ENCODE results near the gene SHB.

The SHB gene

DNA sequence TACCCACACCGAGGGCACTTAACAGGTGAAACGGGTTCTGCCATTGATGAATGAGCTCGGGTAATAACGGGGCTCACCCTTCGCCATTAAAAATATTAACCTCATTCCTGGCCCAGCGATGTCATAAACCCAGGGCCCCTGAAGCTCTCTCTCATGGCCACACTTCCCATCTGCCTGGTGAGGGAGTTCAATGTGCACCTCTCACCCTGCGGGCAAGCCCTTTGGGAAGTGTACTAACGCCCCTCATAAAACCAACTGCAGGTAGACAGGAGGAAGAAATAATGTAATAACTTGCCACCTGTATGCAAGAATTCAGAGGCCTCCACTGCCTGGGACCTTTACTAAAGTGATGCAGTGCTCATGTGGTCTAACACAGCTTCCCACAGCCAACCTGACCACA, 35.1 kb downstream of the SHB start:
- H3K4me3 ChIP-seq (ENCODE audit: low read length), result no peak overlapping the region
- H3K9ac ChIP-seq (ENCODE audit: low read length), result no peak overlapping the region
- no peak overlapping the region for H3K4me2 ChIP-seq (ENCODE audit: low read length)
- no peak overlapping the region for H3K56ac ChIP-seq (ENCODE audit: low read length)
- no peaks in the 10 kb centered on the region for H3K27me3 ChIP-seq (ENCODE audit: insufficient read depth, low read length, poor library complexity)
- no peak overlapping the region for H4K5ac ChIP-seq (ENCODE audit: low read length)
- H2AK5ac ChIP-seq (ENCODE audit: low read length), result no peak overlapping the region
- peaks cover 43% of the 10 kb centered on the region for H3K79me1 ChIP-seq (ENCODE audit: low read length)
- no peak overlapping the region for H3K23ac ChIP-seq (ENCODE audit: low read length)
- no peak overlapping the region for H3K18ac ChIP-seq (ENCODE audit: low read length)
- DNase-seq, result no peak
- peaks cover 11% of the 10 kb centered on the region for H3K4me1 ChIP-seq (ENCODE audit: control insufficient read depth, low read depth, low read length)
- H2BK120ac ChIP-seq (ENCODE audit: low read depth, low read length), result no peak overlapping the region
- H3K79me2 ChIP-seq (ENCODE audit: control insufficient read depth, insufficient read depth, low read length), result peaks cover 89% of the 10 kb centered on the region
- H2BK15ac ChIP-seq (replicated peaks; ENCODE audit: low read depth), result no peak overlapping the region
- no peak overlapping the region for H2BK5ac ChIP-seq (ENCODE audit: low read length)
- no peaks in the 10 kb centered on the region for H3K36me3 ChIP-seq (ENCODE audit: control insufficient read depth, insufficient read depth, low read length)
- H3K27ac ChIP-seq (ENCODE audit: low read depth, low read length), result no peak overlapping the region
- WGBS (ENCODE audit: extremely low coverage, insufficient coverage, low lambda C conversion rate), result no CpG with 5 or more reads among the region's 8 CpGs
- no peak overlapping the region for H3K4ac ChIP-seq (ENCODE audit: low read depth, low read length)
- H4K8ac ChIP-seq (ENCODE audit: low read depth, low read length), result no peak overlapping the region

- no peak for DNase-seq
- WGBS (ENCODE audit: extremely low coverage, insufficient coverage, low lambda C conversion rate), result no CpG with 5 or more reads among the region's 13 CpGs
Measured at GRCh38 chr9:38032266-38033110, 36.5 kb downstream of the SHB start.

DNA sequence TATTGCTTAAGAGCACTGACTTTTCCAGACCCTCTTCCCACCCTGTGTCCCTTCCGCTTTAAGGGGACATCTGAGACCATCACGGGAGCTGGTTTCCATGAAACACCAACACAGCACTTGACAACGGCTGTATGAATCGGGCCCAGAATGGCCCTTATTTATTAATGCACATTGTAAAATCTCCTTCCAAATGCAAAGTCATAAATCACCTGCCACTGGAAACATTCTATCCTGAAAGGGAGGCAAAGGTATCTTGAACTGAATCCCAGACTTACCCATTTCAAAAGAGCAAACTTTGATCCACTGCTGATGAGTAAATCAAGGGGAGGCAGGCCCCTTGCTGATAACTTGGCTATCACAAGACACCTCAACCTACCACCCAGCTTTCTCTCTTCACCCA, 37.4 kb downstream of the SHB start:
- no peak overlapping the region for H2BK5ac ChIP-seq (ENCODE audit: low read length)
- H2BK15ac ChIP-seq (replicated peaks; ENCODE audit: low read depth), result no peak overlapping the region
- H3K79me1 ChIP-seq (ENCODE audit: low read length), result peaks cover 45% of the 10 kb centered on the region
- no peak overlapping the region for H4K5ac ChIP-seq (ENCODE audit: low read length)
- no peak overlapping the region for H3K4ac ChIP-seq (ENCODE audit: low read depth, low read length)
- no peak overlapping the region for H2BK120ac ChIP-seq (ENCODE audit: low read depth, low read length)
- no peak overlapping the region for H3K56ac ChIP-seq (ENCODE audit: low read length)
- H3K9ac ChIP-seq (ENCODE audit: low read length), result no peak overlapping the region
- no CpG with 5 or more reads among the region's 4 CpGs for WGBS (ENCODE audit: extremely low coverage, insufficient coverage, low lambda C conversion rate)
- no peak overlapping the region for H2AK5ac ChIP-seq (ENCODE audit: low read length)
- H4K8ac ChIP-seq (ENCODE audit: low read depth, low read length), result no peak overlapping the region
- no peak overlapping the region for H3K4me2 ChIP-seq (ENCODE audit: low read length)
- H3K27me3 ChIP-seq (ENCODE audit: insufficient read depth, low read length, poor library complexity), result no peaks in the 10 kb centered on the region
- no peak for DNase-seq
- H3K18ac ChIP-seq (ENCODE audit: low read length), result no peak overlapping the region
- H3K27ac ChIP-seq (ENCODE audit: low read depth, low read length), result no peak overlapping the region
- peaks cover 4% of the 10 kb centered on the region for H3K4me1 ChIP-seq (ENCODE audit: control insufficient read depth, low read depth, low read length)
- H3K36me3 ChIP-seq (ENCODE audit: control insufficient read depth, insufficient read depth, low read length), result no peaks in the 10 kb centered on the region
- no peak overlapping the region for H3K23ac ChIP-seq (ENCODE audit: low read length)
- no peak overlapping the region for H3K4me3 ChIP-seq (ENCODE audit: low read length)
- H3K79me2 ChIP-seq (ENCODE audit: control insufficient read depth, insufficient read depth, low read length), result peaks cover 88% of the 10 kb centered on the region

More at GRCh38 chr9:38032266-38033110, 36.5 kb downstream of the SHB start:
- H3K4me1 ChIP-seq (ENCODE audit: control insufficient read depth, low read depth, low read length), result peaks cover 3% of the 10 kb centered on the region
- H3K27me3 ChIP-seq (ENCODE audit: insufficient read depth, low read length, poor library complexity), result no peaks in the 10 kb centered on the region
- H3K56ac ChIP-seq (ENCODE audit: low read length), result no peak overlapping the region
- no peak overlapping the region for H3K4me2 ChIP-seq (ENCODE audit: low read length)
- no peak overlapping the region for H2AK5ac ChIP-seq (ENCODE audit: low read length)
- H4K5ac ChIP-seq (ENCODE audit: low read length), result no peak overlapping the region
- no peak overlapping the region for H2BK120ac ChIP-seq (ENCODE audit: low read depth, low read length)
- no peak overlapping the region for H3K18ac ChIP-seq (ENCODE audit: low read length)
- no peak overlapping the region for H2BK15ac ChIP-seq (replicated peaks; ENCODE audit: low read depth)
- H3K79me2 ChIP-seq (ENCODE audit: control insufficient read depth, insufficient read depth, low read length), result peaks cover 88% of the 10 kb centered on the region
- H3K79me1 ChIP-seq (ENCODE audit: low read length), result peaks cover 45% of the 10 kb centered on the region
- no peak overlapping the region for H2BK5ac ChIP-seq (ENCODE audit: low read length)
- no peak overlapping the region for H3K23ac ChIP-seq (ENCODE audit: low read length)
- no peak overlapping the region for H4K8ac ChIP-seq (ENCODE audit: low read depth, low read length)
- H3K36me3 ChIP-seq (ENCODE audit: control insufficient read depth, insufficient read depth, low read length), result no peaks in the 10 kb centered on the region
- no peak overlapping the region for H3K4ac ChIP-seq (ENCODE audit: low read depth, low read length)
- H3K4me3 ChIP-seq (ENCODE audit: low read length), result no peak overlapping the region
- H3K27ac ChIP-seq (ENCODE audit: low read depth, low read length), result no peak overlapping the region
- no peak overlapping the region for H3K9ac ChIP-seq (ENCODE audit: low read length)

DNA sequence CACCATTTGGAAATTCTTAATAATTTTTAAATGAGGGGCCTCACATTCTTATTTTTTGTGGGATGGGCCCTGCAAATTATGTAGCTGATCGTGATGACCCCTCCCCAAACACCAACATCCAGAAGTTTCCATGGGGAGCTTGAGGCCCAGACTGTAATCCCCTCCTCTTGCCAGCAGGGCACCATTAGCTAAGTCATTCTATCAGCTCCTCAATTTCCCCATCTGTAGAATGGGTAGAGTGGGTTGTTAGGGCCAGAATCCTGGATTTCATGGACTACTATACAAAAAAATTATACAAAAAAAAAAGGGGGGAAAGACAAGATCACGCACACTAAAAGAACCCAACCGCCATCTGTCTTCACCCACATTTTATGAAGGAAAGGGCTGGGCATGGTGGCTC, 38.4 kb downstream of the SHB start:
- no peak overlapping the region for H2AK5ac ChIP-seq (ENCODE audit: low read length)
- H3K4me3 ChIP-seq (ENCODE audit: low read length), result no peak overlapping the region
- peaks cover 88% of the 10 kb centered on the region for H3K79me2 ChIP-seq (ENCODE audit: control insufficient read depth, insufficient read depth, low read length)
- no peak overlapping the region for H3K9ac ChIP-seq (ENCODE audit: low read length)
- H4K5ac ChIP-seq (ENCODE audit: low read length), result no peak overlapping the region
- H3K79me1 ChIP-seq (ENCODE audit: low read length), result peaks cover 50% of the 10 kb centered on the region
- H4K8ac ChIP-seq (ENCODE audit: low read depth, low read length), result no peak overlapping the region
- no peak overlapping the region for H3K18ac ChIP-seq (ENCODE audit: low read length)
- H3K27me3 ChIP-seq (ENCODE audit: insufficient read depth, low read length, poor library complexity), result no peaks in the 10 kb centered on the region
- H3K23ac ChIP-seq (ENCODE audit: low read length), result no peak overlapping the region
- no CpG with 5 or more reads among the region's 3 CpGs for WGBS (ENCODE audit: extremely low coverage, insufficient coverage, low lambda C conversion rate)
- no peak overlapping the region for H3K4me2 ChIP-seq (ENCODE audit: low read length)
- H2BK120ac ChIP-seq (ENCODE audit: low read depth, low read length), result no peak overlapping the region
- DNase-seq, result no peak
- no peak overlapping the region for H2BK15ac ChIP-seq (replicated peaks; ENCODE audit: low read depth)
- no peaks in the 10 kb centered on the region for H3K36me3 ChIP-seq (ENCODE audit: control insufficient read depth, insufficient read depth, low read length)
- H3K4ac ChIP-seq (ENCODE audit: low read depth, low read length), result no peak overlapping the region
- H3K27ac ChIP-seq (ENCODE audit: low read depth, low read length), result no peak overlapping the region
- H3K56ac ChIP-seq (ENCODE audit: low read length), result no peak overlapping the region
- no peak overlapping the region for H2BK5ac ChIP-seq (ENCODE audit: low read length)
- H3K4me1 ChIP-seq (ENCODE audit: control insufficient read depth, low read depth, low read length), result peaks cover 13% of the 10 kb centered on the region

GRCh38 chr9:38029915-38030638, 39.0 kb downstream of the SHB start:
- Histone ChIP-seq H3K18ac (ENCODE audit: low read length) (no peak overlapping the region), H3K79me2 (ENCODE audit: control insufficient read depth, insufficient read depth, low read length) (peaks cover 88% of the 10 kb centered on the region), H3K4me1 (ENCODE audit: control insufficient read depth, low read depth, low read length) (peaks cover 19% of the 10 kb centered on the region), H3K9ac (ENCODE audit: low read length) (no peak overlapping the region), H2BK5ac (ENCODE audit: low read length) (no peak overlapping the region), H3K4me2 (ENCODE audit: low read length) (no peak overlapping the region), H3K36me3 (ENCODE audit: control insufficient read depth, insufficient read depth, low read length) (no peaks in the 10 kb centered on the region), H3K56ac (ENCODE audit: low read length) (no peak overlapping the region), H2AK5ac (ENCODE audit: low read length) (no peak overlapping the region), H2BK120ac (ENCODE audit: low read depth, low read length) (no peak overlapping the region), H3K4ac (ENCODE audit: low read depth, low read length) (no peak overlapping the region), H3K79me1 (ENCODE audit: low read length) (peaks cover 52% of the 10 kb centered on the region), H3K27ac (ENCODE audit: low read depth, low read length) (no peak overlapping the region), H3K4me3 (ENCODE audit: low read length) (no peak overlapping the region), H3K23ac (ENCODE audit: low read length) (no peak overlapping the region), H4K8ac (ENCODE audit: low read depth, low read length) (no peak overlapping the region), H3K27me3 (ENCODE audit: insufficient read depth, low read length, poor library complexity) (no peaks in the 10 kb centered on the region), H2BK15ac (replicated peaks; ENCODE audit: low read depth) (no peak overlapping the region), H4K5ac (ENCODE audit: low read length) (no peak overlapping the region)
- DNase-seq, result no peak
- no CpG with 5 or more reads among the region's 9 CpGs for WGBS (ENCODE audit: extremely low coverage, insufficient coverage, low lambda C conversion rate)

Measured in mesendoderm (in vitro differentiated cells).